HG02852 (cell line): Measurements from ENCODE around the gene DNM3.
"Not testable (repeated sequence)": the region's sequence is repeated elsewhere in the genome, so short reads cannot be mapped to it uniquely, and the experiment has no call there.

ENCODE experiments used
- ATAC-seq: cut with Tn5 transposase; IDR thresholded peaks from one replicate; pipeline ENCODE4 v1.9.1; 2021; ENCODE audit warnings: mild to moderate bottlenecking, moderate library complexity; ENCODE audit not compliant: unreplicated experiment

The DNM3 gene

GRCh38 chr1:172299515-172299914, 458.2 kb downstream of the DNM3 start:
- no peak for ATAC-seq

GRCh38 chr1:172307508-172307907, 466.2 kb downstream of the DNM3 start:
- not testable (repeated sequence) for ATAC-seq

- ATAC-seq, result no peak
These were observed 466.8 kb downstream of the DNM3 start for GRCh38 chr1:172308142-172308541.

GRCh38 chr1:172308577-172308976, 467.3 kb downstream of the DNM3 start:
- no peak for ATAC-seq

GRCh38 chr1:172320733-172321132, 479.4 kb downstream of the DNM3 start:
- no peak for ATAC-seq

- ATAC-seq, result no peak
These were observed 480.2 kb downstream of the DNM3 start for GRCh38 chr1:172321451-172321850.

- ATAC-seq, result no peak
These were observed 481.1 kb downstream of the DNM3 start for GRCh38 chr1:172322219-172323061.

GRCh38 chr1:172323686-172324085, 482.4 kb downstream of the DNM3 start:
- ATAC-seq, result no peak

GRCh38 chr1:172324086-172324485, 482.8 kb downstream of the DNM3 start:
- no peak for ATAC-seq

- ATAC-seq, result no peak
These were observed 483.5 kb downstream of the DNM3 start for GRCh38 chr1:172324761-172325160.

- no peak for ATAC-seq
These were observed 484.2 kb downstream of the DNM3 start for GRCh38 chr1:172325531-172325930.

GRCh38 chr1:172326136-172326535, 484.8 kb downstream of the DNM3 start:
- no peak for ATAC-seq

GRCh38 chr1:172328266-172328665, 487.0 kb downstream of the DNM3 start:
- ATAC-seq, result no peak

- no peak for ATAC-seq
These were observed 490.9 kb downstream of the DNM3 start for GRCh38 chr1:172332230-172332629.

GRCh38 chr1:172335377-172335776, 494.1 kb downstream of the DNM3 start:
- no peak for ATAC-seq

GRCh38 chr1:172338295-172338735, 497.0 kb downstream of the DNM3 start:
- peak; percentile 49 for ATAC-seq

GRCh38 chr1:172339842-172340241, 498.5 kb downstream of the DNM3 start:
- no peak for ATAC-seq

- ATAC-seq, result no peak
These were observed 499.2 kb downstream of the DNM3 start for GRCh38 chr1:172340520-172340919.

GRCh38 chr1:172341697-172342096, 500.4 kb downstream of the DNM3 start:
- ATAC-seq, result no peak

GRCh38 chr1:172342584-172343239, 501.4 kb downstream of the DNM3 start:
- peak; percentile 36 for ATAC-seq

- no peak for ATAC-seq
These were observed 502.2 kb downstream of the DNM3 start for GRCh38 chr1:172343240-172344160.
